ENCODE data around the gene MGAT5. TPM values are rescaled to one million over a fixed set of nuclear protein-coding genes. Genes with fewer than 3 reads are reported as not detected.

MGAT5 gene
- total and polyA plus RNA-seq, 4 donors: 6.1 to 49.7 (median 22.1) TPM

DNA sequence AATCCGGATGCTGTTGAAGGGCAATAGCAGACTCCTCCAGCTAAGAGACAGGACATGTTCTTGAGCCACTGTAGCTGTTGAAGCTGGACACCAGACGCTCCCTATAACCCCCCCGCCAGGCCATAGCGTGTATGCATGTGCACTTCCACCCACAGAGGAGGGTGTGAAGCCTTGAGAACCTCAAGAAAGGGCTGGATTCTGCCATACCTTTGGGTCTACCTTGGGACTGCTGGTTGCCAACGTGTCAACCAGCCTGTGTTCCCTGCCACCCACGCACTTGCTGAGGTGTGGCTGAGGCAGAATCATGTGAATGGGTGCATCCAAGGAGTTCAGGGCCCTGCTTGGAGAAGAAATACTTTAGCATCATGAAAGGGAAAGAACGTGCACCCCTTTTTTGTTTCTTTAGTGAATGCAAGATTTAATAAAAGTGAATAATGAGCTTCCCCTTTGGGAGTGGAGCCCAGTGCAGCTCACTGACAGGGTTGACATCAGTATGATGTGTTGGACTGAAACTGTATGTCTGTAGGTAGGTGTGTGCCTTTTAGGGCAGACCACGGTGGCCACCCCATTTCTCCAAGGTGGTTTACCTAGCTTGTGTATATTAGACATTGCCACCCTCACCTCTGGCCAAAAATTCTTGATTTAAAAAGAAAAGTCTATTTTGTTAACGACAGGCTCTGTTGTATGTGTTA is 198.3 kb downstream of the MGAT5 start:
- ATAC-seq (ENCODE audit: low FRiP score): no peak
- H3K4me1 ChIP-seq (ENCODE audit: control insufficient read depth in 1 of 2, insufficient read depth in 2 of 2, low read length in 2 of 2): no peaks in the 10 kb centered on the region
- no peaks in the 10 kb centered on the region for H3K36me3 ChIP-seq (ENCODE audit: control insufficient read depth in 1 of 2, insufficient read depth in 2 of 2, low read length in 1 of 2)
- no peaks in the 10 kb centered on the region for H3K27me3 ChIP-seq (ENCODE audit: control insufficient read depth in 1 of 2, insufficient read depth in 2 of 2, low read length in 1 of 2)
- 89 to 90% methylated on average over 9 of the region's 9 CpGs for whole genome bisulfite sequencing, 2 donors
- H3K4me3 ChIP-seq (ENCODE audit: low read length in 2 of 2): no peak overlapping the region
- H3K27ac ChIP-seq (ENCODE audit: low read depth in 1 of 2, low read length in 2 of 2): no peak overlapping the region
- no peaks in the 10 kb centered on the region for H3K9me3 ChIP-seq (ENCODE audit: control insufficient read depth, low read length)
- intact Hi-C loops (cut with DNase I): loop anchor here in 1 of 2 donors (10.0 kb wide), 1 partner anchor 453 kb away; no protein-coding TSS in a partner anchor
- no peak for DNase-seq

- intact Hi-C loops (cut with DNase I): loop anchor here in 1 of 2 donors (10.0 kb wide), 1 partner anchor 451 kb away; no protein-coding TSS in a partner anchor
- no peaks in the 10 kb centered on the region for H3K9me3 ChIP-seq (ENCODE audit: control insufficient read depth, low read length)
- no peaks in the 10 kb centered on the region for H3K27me3 ChIP-seq (ENCODE audit: control insufficient read depth in 1 of 2, insufficient read depth in 2 of 2, low read length in 1 of 2)
- H3K27ac ChIP-seq (ENCODE audit: low read depth in 1 of 2, low read length in 2 of 2): no peak overlapping the region
- 81 to 87% methylated on average over 4 of the region's 4 CpGs for WGBS, 2 donors
- DNase-seq (no peak), ATAC-seq (ENCODE audit: low FRiP score) (no peak)
- H3K36me3 ChIP-seq (ENCODE audit: control insufficient read depth in 1 of 2, insufficient read depth in 2 of 2, low read length in 1 of 2): no peaks in the 10 kb centered on the region
- H3K4me3 ChIP-seq (ENCODE audit: low read length in 2 of 2): no peak overlapping the region
- H3K4me1 ChIP-seq (ENCODE audit: control insufficient read depth in 1 of 2, insufficient read depth in 2 of 2, low read length in 2 of 2): no peaks in the 10 kb centered on the region
Measured at GRCh38 chr2:134453476-134453875, 199.6 kb downstream of the MGAT5 start.

GRCh38 chr2:134453973-134454372 is 200.1 kb downstream of the MGAT5 start:
- Histone ChIP-seq H3K27ac (ENCODE audit: low read depth in 1 of 2, low read length in 2 of 2) (no peak overlapping the region), H3K27me3 (ENCODE audit: control insufficient read depth in 1 of 2, insufficient read depth in 2 of 2, low read length in 1 of 2) (no peaks in the 10 kb centered on the region), H3K36me3 (ENCODE audit: control insufficient read depth in 1 of 2, insufficient read depth in 2 of 2, low read length in 1 of 2) (no peaks in the 10 kb centered on the region), H3K9me3 (ENCODE audit: control insufficient read depth, low read length) (no peaks in the 10 kb centered on the region), H3K4me1 (ENCODE audit: control insufficient read depth in 1 of 2, insufficient read depth in 2 of 2, low read length in 2 of 2) (no peaks in the 10 kb centered on the region), H3K4me3 (ENCODE audit: low read length in 2 of 2) (no peak overlapping the region)
- DNase-seq: peak in 1 of 2 donors; percentile 35
- WGBS, 2 donors: 82 to 86% methylated on average over 10 of the region's 10 CpGs
- ATAC-seq (ENCODE audit: low FRiP score): no peak
- intact Hi-C loops (cut with DNase I): loop anchor here in 1 of 2 donors (10.0 kb wide), 1 partner anchor 451 kb away; no protein-coding TSS in a partner anchor

DNA sequence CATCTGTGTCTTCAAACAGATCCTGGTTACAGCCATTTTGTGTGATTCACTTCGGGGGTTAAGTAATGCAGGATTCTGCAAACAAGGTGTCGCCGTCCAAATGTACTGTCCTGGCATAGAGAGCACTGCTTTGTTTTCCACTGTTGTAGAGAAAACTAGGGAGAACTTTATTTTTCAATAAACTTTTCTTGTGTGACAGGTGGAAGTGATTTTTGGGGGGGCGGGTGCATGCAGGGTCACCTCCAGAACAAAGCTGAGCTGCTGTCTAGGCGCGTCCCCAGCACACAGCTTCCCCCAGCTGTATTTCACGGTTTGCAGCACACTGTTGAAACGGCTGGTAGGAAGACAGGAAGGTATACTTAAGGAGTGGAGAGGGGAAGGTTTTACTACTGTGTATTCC is 200.6 kb downstream of the MGAT5 start:
- DNase-seq: peak in 1 of 2 donors; percentile 12
- WGBS, 2 donors: 73 to 85% methylated on average over 8 of the region's 8 CpGs
- H3K36me3 ChIP-seq (ENCODE audit: control insufficient read depth in 1 of 2, insufficient read depth in 2 of 2, low read length in 1 of 2): no peaks in the 10 kb centered on the region
- no peak for ATAC-seq (ENCODE audit: low FRiP score)
- H3K27me3 ChIP-seq (ENCODE audit: control insufficient read depth in 1 of 2, insufficient read depth in 2 of 2, low read length in 1 of 2): no peaks in the 10 kb centered on the region
- intact Hi-C loops (cut with DNase I): loop anchor here in 1 of 2 donors (10.0 kb wide), 1 partner anchor 450 kb away; no protein-coding TSS in a partner anchor
- no peak overlapping the region for H3K27ac ChIP-seq (ENCODE audit: low read depth in 1 of 2, low read length in 2 of 2)
- no peaks in the 10 kb centered on the region for H3K4me1 ChIP-seq (ENCODE audit: control insufficient read depth in 1 of 2, insufficient read depth in 2 of 2, low read length in 2 of 2)
- H3K4me3 ChIP-seq (ENCODE audit: low read length in 2 of 2): no peak overlapping the region
- no peaks in the 10 kb centered on the region for H3K9me3 ChIP-seq (ENCODE audit: control insufficient read depth, low read length)

- no peaks in the 10 kb centered on the region for H3K36me3 ChIP-seq (ENCODE audit: control insufficient read depth in 1 of 2, insufficient read depth in 2 of 2, low read length in 1 of 2)
- DNase-seq: peak in 1 of 2 donors; percentile 59
- no peak overlapping the region for H3K4me3 ChIP-seq (ENCODE audit: low read length in 2 of 2)
- H3K27me3 ChIP-seq (ENCODE audit: control insufficient read depth in 1 of 2, insufficient read depth in 2 of 2, low read length in 1 of 2): no peaks in the 10 kb centered on the region
- no peak for ATAC-seq (ENCODE audit: low FRiP score)
- no peaks in the 10 kb centered on the region for H3K9me3 ChIP-seq (ENCODE audit: control insufficient read depth, low read length)
- intact Hi-C loops (cut with DNase I): loop anchor here in 1 of 2 donors (10.0 kb wide), 1 partner anchor 450 kb away; no protein-coding TSS in a partner anchor
- H3K27ac ChIP-seq (ENCODE audit: low read depth in 1 of 2, low read length in 2 of 2): no peak overlapping the region
- 79 to 80% methylated on average over 6 of the region's 6 CpGs for WGBS, 2 donors
- H3K4me1 ChIP-seq (ENCODE audit: control insufficient read depth in 1 of 2, insufficient read depth in 2 of 2, low read length in 2 of 2): no peaks in the 10 kb centered on the region
Measured at GRCh38 chr2:134454931-134455330, 201.1 kb downstream of the MGAT5 start.

- ATAC-seq (ENCODE audit: low FRiP score): no peak
- H3K4me3 ChIP-seq (ENCODE audit: low read length in 2 of 2): no peak overlapping the region
- no peaks in the 10 kb centered on the region for H3K36me3 ChIP-seq (ENCODE audit: control insufficient read depth in 1 of 2, insufficient read depth in 2 of 2, low read length in 1 of 2)
- peak in 1 of 2 donors; percentile 69 for DNase-seq
- H3K27ac ChIP-seq (ENCODE audit: low read depth in 1 of 2, low read length in 2 of 2): no peak overlapping the region
- intact Hi-C loops (cut with DNase I): loop anchor here in 1 of 2 donors (10.0 kb wide), 1 partner anchor 449 kb away; no protein-coding TSS in a partner anchor
- WGBS, 2 donors: 83 to 95% methylated on average over 10 of the region's 10 CpGs
- H3K27me3 ChIP-seq (ENCODE audit: control insufficient read depth in 1 of 2, insufficient read depth in 2 of 2, low read length in 1 of 2): no peaks in the 10 kb centered on the region
- no peaks in the 10 kb centered on the region for H3K4me1 ChIP-seq (ENCODE audit: control insufficient read depth in 1 of 2, insufficient read depth in 2 of 2, low read length in 2 of 2)
- no peaks in the 10 kb centered on the region for H3K9me3 ChIP-seq (ENCODE audit: control insufficient read depth, low read length)
Measured at GRCh38 chr2:134455426-134455825, 201.6 kb downstream of the MGAT5 start.

GRCh38 chr2:134457353-134457752 is 203.5 kb downstream of the MGAT5 start:
- intact Hi-C loops (cut with DNase I): loop anchor here in 1 of 2 donors (10.0 kb wide), 1 partner anchor 447 kb away; no protein-coding TSS in a partner anchor
- WGBS, 2 donors: 92 to 94% methylated on average over 7 of the region's 7 CpGs

GRCh38 chr2:134457765-134458472 is 204.0 kb downstream of the MGAT5 start:
- no peaks in the 10 kb centered on the region for H3K36me3 ChIP-seq (ENCODE audit: control insufficient read depth in 1 of 2, insufficient read depth in 2 of 2, low read length in 1 of 2)
- no peaks in the 10 kb centered on the region for H3K9me3 ChIP-seq (ENCODE audit: control insufficient read depth, low read length)
- H3K27me3 ChIP-seq (ENCODE audit: control insufficient read depth in 1 of 2, insufficient read depth in 2 of 2, low read length in 1 of 2): no peaks in the 10 kb centered on the region
- peak in 1 of 2 donors; percentile 9 for DNase-seq
- no peak overlapping the region for H3K27ac ChIP-seq (ENCODE audit: low read depth in 1 of 2, low read length in 2 of 2)
- H3K4me3 ChIP-seq (ENCODE audit: low read length in 2 of 2): no peak overlapping the region
- 88 to 90% methylated on average over 18 of the region's 18 CpGs for WGBS, 2 donors
- intact Hi-C loops (cut with DNase I): loop anchor here in 1 of 2 donors (10.0 kb wide), 1 partner anchor 447 kb away; no protein-coding TSS in a partner anchor
- ATAC-seq (ENCODE audit: low FRiP score): no peak
- no peaks in the 10 kb centered on the region for H3K4me1 ChIP-seq (ENCODE audit: control insufficient read depth in 1 of 2, insufficient read depth in 2 of 2, low read length in 2 of 2)

More at GRCh38 chr2:134457353-134457752, 203.5 kb downstream of the MGAT5 start:
- Histone ChIP-seq H3K4me1 (ENCODE audit: control insufficient read depth in 1 of 2, insufficient read depth in 2 of 2, low read length in 2 of 2) (no peaks in the 10 kb centered on the region), H3K4me3 (ENCODE audit: low read length in 2 of 2) (no peak overlapping the region), H3K27me3 (ENCODE audit: control insufficient read depth in 1 of 2, insufficient read depth in 2 of 2, low read length in 1 of 2) (no peaks in the 10 kb centered on the region), H3K27ac (ENCODE audit: low read depth in 1 of 2, low read length in 2 of 2) (no peak overlapping the region), H3K36me3 (ENCODE audit: control insufficient read depth in 1 of 2, insufficient read depth in 2 of 2, low read length in 1 of 2) (no peaks in the 10 kb centered on the region), H3K9me3 (ENCODE audit: control insufficient read depth, low read length) (no peaks in the 10 kb centered on the region)
- DNase-seq: no peak
- ATAC-seq (ENCODE audit: low FRiP score): no peak
